ENCODE measurements around the gene STIM2.

Gene STIM2

GRCh38 chr4:26907731-26908599, 47.3 kb downstream of the STIM2 start:
- peak in 1 of 5 donors; percentile 23 for DNase-seq

- no peak for DNase-seq
These were observed 48.7 kb downstream of the STIM2 start for GRCh38 chr4:26909369-26909768.

- DNase-seq, result no peak
These were observed 50.6 kb downstream of the STIM2 start for GRCh38 chr4:26911254-26911653.

GRCh38 chr4:26912069-26912468, 51.4 kb downstream of the STIM2 start:
- DNase-seq, result no peak

GRCh38 chr4:26912810-26913209, 52.2 kb downstream of the STIM2 start:
- DNase-seq, result peak in 1 of 5 donors; percentile 2

- no peak for DNase-seq
These were observed 55.6 kb downstream of the STIM2 start for GRCh38 chr4:26916195-26916594.

DNA sequence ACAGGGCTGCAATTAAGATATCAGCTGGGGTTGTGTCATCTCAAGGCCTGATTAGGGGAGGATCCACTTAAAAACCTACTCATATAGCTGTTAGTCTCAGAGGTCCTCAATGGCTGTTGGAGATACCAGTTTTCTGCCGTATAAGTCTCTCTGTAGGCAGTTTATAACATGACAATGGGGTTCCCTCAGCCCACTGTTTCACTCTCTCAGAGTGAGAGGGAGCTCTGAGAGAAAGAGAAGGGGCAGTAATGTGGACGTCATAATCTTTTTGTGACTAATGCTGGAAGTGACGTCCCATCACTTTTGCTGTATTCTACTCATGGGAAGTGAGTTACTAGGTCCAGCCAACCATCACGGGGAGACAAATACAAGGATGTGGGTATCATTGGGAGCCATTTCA, 70.3 kb downstream of the STIM2 start:
- DNase-seq, result no peak

- DNase-seq, result no peak
These were observed 70.8 kb downstream of the STIM2 start for GRCh38 chr4:26931451-26931850.

DNA sequence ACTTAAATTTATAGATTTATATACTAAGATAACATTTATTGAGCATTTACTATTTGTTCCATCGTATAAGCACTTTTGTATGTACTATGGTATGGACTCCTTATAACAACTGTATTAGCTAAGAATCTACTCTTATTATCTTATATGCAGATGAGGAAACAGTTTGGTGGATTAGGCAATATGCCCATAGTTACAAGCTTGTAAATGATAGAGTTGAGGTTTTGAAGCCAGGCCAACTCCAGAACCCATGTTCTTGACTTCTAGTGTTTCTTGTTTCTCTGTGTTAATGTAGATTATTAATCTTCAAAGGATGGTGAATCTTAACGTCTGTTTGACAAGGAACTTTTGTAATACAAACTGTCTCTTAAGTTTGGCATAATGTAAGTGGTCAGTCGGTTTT, 71.3 kb downstream of the STIM2 start:
- DNase-seq, result no peak

DNA sequence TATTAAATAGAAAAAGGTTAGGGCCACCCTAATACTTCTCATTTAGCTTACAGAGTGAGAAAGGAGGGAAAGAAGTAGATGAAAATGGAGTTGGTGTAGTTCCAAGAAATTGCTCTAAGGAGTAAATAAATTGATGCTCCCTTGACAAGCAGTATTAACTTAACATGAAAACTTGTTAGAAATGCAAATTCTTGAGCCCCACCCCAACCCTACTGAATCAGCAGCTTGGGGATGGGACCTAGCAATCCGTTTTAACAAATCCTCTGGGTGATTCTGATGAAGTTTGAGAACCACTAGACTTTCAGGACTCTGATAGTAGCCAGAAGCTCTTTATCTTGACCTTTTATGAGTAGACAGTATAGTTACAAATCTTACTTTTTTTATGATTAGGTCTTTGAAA, 74.8 kb downstream of the STIM2 start:
- DNase-seq, result no peak

GRCh38 chr4:26936284-26937065, 75.8 kb downstream of the STIM2 start:
- DNase-seq, result no peak

DNA sequence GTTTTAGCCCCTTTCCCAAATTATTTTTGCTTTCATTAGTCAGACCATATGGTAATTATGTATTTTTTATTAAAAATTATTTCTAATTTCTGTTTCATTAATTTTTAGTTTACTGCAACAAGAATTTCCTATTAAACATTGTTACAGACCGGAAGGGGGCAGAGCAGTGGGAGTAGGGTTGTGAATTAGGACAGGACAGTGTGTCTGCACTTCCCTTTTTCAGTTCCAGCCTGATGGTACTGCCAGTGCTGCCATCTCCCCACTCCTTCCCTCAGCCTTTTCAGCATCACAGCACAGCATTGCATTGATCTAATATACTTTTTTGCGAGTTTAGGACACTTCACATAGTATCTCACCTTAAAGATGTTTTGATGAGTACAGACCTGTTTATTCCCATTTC, 76.5 kb downstream of the STIM2 start:
- DNase-seq, result no peak

DNA sequence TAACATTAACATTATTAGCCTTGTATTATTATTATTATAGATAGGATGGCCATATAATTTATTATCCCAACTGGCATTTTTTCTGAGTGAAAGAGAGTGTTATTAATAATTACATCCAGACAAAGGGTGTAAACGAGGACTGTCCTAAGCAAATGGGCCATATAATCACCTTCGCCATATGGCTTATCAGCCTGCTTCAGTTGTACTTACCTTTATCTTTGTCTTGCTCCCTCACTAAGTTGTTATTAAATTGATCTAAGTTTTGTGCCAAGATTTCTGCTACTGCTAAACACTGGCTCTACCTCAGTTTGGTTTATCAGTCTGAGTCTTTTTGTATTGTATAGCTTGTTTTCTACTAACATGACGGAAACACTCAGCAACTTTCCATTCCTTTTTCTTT, 76.9 kb downstream of the STIM2 start:
- DNase-seq, result no peak

GRCh38 chr4:26938516-26938915, 77.9 kb downstream of the STIM2 start:
- DNase-seq, result no peak

DNA sequence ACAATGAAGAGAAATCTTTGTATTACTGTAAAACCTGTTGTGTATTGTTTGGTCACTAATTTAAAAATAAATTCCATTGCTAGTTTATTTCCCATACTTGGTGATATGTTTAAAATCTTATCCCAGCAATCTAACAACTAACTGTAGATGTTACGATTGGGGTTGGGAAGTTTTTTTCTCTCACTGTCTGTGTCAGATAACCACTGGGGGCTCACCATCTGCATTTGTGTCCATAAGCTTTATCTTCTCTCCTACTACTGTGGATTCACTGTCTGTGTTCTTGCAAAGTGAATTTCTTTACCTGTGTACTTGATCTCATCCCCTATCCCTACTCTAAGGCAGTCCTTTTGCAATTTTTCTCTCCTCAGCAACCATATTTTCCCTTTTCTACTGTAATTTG, 81.3 kb downstream of the STIM2 start:
- no peak for DNase-seq

DNA sequence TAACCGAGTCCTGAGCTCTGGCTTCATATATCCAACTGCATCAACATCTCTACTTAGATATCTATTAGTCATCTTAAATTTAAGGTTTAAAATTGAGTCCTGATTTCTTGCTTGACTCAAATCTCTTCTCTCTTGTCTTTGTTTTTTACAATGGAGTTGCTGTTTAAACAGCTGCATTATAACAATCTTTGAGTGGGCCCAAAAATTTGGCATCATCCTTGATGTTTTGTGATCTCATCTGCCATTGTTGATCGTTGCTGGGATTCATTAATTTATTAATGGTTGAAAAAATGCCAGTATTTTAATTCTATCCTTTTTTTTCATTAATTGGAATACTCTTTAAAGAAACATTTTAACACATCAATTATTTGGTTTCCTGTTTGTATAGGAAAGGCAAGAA, 82.2 kb downstream of the STIM2 start:
- no peak for DNase-seq

DNA sequence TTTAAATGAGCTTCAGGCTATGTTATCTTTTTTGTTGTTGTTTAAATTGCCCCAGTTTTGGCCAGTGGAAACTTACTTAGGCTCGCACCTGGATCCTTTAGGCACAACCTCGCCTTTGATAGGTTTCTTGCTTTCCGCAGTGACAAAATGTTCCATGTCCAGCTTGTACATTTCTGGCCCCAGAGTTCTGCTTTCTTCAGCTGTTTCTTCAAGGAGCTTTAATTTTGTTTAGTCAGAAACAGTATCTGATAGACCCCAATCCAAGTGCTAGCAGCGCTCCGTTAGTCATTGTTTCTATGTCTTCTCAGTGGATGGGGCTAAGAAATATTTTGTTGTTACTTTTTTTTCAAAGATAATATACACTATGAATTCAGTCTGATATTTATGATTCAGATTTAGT, 82.8 kb downstream of the STIM2 start:
- DNase-seq, result no peak

DNA sequence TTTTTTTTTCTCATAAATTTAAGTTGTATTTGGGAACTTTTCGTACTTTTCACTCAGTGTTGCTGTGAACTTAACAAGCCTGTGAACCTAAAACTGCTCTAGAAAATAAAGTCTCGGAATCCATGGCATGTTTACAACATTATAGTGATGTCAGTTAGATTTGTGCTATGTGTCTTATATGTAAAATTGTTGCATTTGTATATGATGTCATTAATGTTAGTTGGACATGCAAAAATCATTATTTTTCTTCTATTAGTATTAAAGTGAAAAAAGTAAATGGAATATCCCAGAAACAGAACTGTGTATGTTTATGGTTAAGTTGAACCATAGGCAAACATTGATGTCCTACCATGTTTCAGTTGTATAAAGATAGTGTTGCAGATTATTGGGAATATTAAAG, 85.2 kb downstream of the STIM2 start:
- DNase-seq, result no peak

- DNase-seq, result no peak
These were observed 86.7 kb downstream of the STIM2 start for GRCh38 chr4:26947318-26947717.

- no peak for DNase-seq
These were observed 89.8 kb downstream of the STIM2 start for GRCh38 chr4:26950446-26950845.

- no peak for DNase-seq
These were observed 92.2 kb downstream of the STIM2 start for GRCh38 chr4:26952891-26953290.

GRCh38 chr4:26953366-26953765, 92.7 kb downstream of the STIM2 start:
- no peak for DNase-seq

- DNase-seq, result no peak
These were observed 93.3 kb downstream of the STIM2 start for GRCh38 chr4:26953770-26954423.

- no peak for DNase-seq
These were observed 94.6 kb downstream of the STIM2 start for GRCh38 chr4:26955241-26955640.
